Skeletal muscle cell (primary cell): ENCODE measurements around the gene KCNMA1.

ENCODE experiments used
- DNase-seq: peaks from one replicate; pipeline ENCODE4 v3.0.0-alpha.2; 2010; ENCODE audit warnings: low read depth
- H3K4me3 ChIP-seq: 2 replicates; pipeline ENCODE4 v1.5.1; 2011; ENCODE audit warnings: low read depth, mild to moderate bottlenecking, control low read depth, low read length, moderate library complexity

The KCNMA1 gene

DNA sequence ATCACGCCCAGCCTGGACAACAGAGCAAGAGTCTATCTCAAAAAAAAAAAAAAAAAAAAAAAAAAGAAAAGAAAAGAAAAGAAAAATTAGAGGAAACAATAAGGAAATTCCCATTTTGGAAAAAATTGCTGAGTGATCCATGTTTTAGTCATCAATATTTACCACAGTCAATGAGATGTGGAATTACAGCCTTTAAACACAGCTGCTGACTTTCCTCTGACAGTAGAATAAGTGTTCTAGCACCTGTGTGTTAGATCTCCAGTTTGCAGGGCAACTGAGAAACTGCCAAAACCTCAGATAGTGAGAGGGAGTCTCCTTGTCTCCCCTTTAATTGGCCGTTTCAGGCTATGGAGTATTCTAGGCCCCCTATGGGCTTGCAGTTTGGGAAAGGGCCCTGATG, 520.1 kb downstream of the KCNMA1 start:
- DNase-seq = no peak
- H3K4me3 ChIP-seq = no peak overlapping the region

DNA sequence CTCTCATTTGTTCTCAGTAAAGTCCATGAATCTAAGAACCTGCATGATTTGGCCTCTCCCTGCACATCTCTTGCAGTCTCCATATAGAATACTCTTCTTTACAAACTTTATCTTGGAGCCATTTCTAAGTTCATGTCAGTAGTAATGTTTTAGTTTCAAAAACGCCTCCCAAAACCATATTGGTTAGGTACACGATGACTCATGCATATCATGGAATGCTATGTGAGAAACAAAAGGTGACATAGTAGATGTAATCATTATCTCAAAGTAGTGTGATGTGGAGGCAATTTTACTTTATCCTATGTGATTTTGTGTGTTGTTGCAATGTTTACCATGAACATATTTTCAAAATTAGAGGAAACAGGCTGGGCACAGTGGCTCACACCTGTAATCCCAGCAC, 520.7 kb downstream of the KCNMA1 start:
- no peak overlapping the region for H3K4me3 ChIP-seq
- DNase-seq = no peak

DNA sequence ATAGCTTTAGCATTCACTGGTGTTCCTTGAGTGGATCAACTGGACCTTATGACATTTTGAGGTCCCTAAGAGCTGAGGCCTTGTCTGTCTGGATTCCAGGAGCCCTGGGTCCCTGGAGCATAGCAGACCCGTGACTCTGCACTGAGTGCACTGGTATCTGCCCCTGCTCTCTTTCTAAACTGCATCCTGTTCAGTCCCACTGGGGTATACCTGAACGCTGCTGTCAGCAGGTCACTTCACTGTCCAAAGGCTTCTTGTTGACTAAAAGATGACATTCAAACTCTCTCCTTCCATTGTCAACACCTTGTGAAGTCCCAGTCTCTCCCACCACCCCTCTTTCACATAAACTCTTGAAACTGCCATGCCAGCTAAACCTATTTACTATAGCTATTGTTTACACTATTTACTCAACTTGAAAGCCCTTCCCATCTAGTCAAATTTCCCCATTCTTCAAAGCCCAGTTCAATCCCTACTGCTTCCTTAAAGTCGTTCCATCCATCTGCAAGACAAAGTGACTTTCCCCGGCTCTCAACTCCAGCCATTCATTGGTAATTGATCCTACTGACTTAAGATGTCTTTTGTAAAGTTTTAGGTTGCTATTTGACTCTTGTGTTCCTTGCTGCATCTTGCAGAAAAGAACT, 523.3 kb downstream of the KCNMA1 start:
- no peak for DNase-seq
- H3K4me3 ChIP-seq = no peak overlapping the region

DNA sequence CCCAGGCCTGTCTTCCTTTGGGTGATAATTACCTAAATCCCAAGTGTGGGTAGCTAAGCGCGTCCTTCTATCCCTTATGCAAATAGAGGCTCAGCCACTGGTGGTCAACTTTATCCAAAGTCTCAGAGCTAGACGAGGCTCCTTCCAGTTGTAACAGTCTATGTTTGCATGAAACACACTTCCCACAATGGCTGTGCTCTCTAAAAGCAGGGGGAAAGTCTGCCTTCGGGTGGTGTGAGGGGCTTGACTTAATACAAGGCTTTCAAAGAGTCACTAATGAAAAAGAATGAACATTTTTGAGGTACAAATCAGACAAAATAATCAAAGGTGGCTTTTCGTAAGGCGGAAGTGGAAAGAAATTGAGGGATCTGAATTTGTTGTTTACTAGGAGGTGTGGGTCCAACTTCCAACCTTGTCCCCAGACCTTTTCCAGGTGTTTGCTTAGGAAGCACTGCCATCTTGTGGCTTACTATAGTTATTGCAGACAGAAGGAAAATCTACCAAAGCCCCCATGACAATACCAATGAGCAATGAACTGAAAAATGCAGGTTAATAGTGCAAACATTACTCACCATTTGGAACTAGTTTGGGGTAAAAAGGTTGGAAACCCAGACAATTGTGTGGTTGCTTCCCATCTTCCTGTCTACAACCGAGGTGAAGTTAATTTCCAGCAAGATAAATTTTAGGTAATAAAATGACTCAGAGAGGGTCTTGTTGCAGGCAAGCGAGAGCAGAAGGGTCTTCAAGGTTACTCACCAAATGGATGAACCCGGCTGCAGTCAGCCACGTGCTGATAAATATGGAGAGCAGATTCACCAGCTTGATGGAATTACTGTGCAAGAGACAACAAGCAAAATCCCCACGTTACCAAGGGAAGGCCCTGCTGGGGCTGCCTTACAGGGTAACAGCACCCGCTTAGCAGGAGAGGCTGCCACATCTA, 525.7 kb downstream of the KCNMA1 start:
- peak; percentile 68 for DNase-seq
- H3K4me3 ChIP-seq = no peak overlapping the region

DNA sequence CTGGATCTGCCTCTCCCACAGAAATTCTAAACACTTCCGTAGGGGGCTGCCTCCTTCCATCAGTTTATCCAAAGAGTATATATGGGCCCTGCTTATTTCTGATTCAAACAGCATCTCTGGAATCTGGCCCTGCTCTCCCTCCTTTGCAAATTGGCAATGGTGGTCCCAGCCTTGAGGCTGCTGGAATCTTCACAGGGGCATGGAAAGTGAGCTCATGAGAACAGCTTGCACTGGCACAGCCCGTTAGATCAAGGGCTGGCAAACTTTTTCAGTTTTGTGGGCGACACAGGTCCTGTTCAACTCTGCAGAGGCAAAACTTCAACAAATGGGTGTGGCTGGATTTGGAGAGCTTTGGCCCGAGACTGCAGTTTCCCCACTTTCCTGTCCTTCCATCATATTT, 526.9 kb downstream of the KCNMA1 start:
- H3K4me3 ChIP-seq = no peak overlapping the region
- DNase-seq = no peak

DNA sequence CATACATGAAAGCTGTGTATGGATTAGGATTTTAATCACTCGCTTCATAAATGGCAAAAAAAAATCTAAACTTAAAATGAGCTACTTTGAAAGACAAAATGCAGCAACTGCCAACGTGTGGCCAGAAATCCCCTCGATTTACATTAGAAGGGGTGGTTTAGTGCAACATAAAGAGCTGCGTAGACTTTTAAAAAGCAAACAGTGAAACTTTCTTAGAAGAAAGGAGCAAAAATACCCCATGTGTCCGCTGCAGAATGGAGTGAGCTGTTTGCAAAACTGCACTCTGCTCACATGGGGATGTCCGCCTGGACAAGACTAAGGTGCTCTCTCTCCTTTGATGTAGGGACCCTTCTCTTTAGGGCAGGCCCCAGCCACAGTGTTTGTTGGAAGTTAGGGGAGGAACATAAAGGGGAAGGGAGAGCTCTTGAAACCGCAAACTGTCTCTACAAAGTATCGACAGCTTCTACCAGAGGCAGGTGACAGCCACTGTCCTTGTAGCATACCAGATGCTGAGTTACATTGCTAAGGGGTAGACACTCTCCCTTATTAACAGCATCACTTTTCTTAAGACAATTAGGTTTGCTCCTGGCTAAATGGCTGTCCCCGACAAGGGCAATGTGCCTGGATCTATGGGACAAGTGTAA, 528.1 kb downstream of the KCNMA1 start:
- H3K4me3 ChIP-seq = no peak overlapping the region
- no peak for DNase-seq

DNA sequence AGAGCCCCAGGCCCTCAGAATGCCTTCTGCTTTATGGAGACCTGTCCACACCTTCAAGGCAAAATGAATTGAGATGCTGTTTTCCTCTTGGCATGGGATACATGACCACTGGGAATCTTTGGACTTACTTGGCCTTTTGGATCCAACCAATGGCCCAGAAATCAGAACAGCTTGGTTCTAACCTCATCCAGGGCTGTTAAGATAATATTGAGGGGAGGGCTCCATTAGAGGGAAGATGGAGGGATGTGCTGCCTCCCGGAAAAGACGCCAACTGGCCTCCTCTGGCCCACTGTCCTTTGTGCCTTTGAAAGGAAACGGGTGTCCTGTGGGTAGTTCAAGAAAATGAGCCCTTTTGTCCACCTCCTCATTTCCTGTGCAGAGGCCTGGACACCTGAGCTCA, 530.9 kb downstream of the KCNMA1 start:
- no peak for DNase-seq

DNA sequence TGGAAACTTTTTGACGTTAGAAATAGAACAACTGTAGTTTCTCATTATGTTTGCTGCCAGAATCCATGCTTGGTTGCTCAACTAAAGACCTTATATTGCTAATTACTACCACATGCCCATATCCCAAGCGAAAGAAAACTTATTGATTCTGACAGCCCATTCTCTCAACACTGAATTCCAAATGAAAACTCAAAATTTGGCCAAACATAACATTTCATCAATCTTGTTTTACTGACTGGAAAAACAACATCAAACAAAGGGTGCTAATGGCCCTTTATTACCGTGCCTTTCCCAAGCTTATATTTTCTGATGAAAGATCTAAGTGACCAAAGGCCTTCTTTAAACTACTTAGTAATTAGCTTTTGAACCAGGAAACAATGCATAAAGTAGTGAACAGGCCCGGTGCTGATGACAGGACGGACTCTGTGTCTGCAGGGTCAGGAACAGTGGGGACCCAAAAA, 531.8 kb downstream of the KCNMA1 start:
- H3K4me3 ChIP-seq = no peak overlapping the region
- peak; percentile 66 for DNase-seq

More for the DNA sequence above, 530.9 kb downstream of the KCNMA1 start:
- H3K4me3 ChIP-seq = no peak overlapping the region

DNA sequence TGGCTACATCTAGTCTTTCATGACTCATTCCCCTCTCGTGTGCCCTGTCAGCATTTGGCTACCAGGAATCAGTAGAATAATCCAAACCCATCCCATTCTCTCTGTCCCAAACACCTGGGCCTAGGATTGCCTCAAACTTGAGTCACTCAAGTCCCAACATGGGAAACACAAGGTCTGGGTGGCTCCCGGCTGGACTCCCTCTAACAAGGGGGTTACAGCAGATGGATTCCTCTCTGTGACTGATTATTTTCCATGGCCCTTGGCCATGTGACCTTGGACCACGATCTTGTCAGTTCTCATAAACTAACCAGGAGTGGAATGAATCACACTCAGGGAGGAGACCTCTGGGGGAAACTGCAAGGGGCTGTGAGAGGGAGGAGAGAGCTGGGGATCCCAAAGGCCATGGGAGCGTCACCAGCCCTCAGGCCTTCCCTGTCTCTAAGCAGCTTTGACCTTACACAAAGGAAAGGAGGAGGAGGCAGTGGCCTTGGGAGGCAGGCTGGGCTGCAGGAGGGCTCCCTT, 533.1 kb downstream of the KCNMA1 start:
- DNase-seq = peak; percentile 98
- no peak overlapping the region for H3K4me3 ChIP-seq

DNA sequence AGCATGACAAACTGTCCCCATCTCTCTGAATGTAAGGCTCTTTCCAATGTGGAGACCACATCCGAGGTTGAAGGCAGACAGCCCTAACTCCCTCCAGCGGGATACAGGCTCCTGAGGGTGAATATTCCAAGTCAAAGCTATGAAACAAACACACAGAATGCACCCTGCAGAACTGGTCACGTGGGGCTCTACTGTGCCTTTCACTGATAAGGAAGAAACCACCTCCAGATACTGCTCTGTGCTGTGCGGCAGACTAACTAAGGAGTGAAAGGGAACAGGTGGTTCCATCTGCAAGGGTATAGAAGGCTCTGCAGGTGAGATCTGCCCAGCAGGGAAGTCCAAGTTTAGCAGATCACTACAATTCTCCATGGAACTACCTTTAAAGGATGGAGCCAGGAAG, 534.4 kb downstream of the KCNMA1 start:
- no peak for DNase-seq
- no peak overlapping the region for H3K4me3 ChIP-seq

DNA sequence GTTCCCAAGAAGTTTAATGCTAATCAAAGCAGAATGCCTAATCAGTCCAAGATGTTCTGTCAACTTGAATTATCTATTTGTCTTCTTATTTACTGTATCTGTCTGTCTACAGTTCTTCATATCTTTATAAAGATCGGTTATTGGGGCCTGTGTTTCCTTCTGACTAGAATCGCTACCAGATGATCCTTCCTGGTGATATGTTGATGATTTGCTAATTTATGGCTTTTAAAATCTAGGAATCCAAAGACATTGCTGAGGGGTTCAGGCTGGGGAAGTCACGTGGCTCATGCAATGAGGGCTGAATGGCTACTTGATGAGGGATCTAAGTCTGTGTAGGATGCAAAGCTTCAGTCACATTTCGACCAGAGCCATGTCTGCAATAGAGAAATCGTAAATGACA, 536.3 kb downstream of the KCNMA1 start:
- no peak overlapping the region for H3K4me3 ChIP-seq
- DNase-seq = no peak

DNA sequence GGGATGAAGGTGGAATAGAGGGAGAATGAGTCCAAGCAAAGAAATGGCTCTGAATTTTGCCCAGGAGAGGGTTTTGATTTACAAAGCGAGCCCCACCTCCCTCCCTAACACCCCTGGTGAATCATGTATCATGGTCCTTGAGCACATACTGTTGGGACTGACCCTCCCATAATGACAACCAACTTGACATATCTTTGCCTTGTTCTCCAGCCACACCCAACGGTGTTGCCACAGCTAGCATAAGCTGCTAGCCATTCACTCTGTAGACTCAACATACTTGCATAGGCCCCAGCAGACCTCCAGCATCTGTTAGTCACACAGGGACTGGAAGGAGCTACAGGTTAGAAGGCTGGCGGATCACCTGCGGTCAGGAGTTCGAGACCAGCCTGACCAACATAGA, 538.5 kb downstream of the KCNMA1 start:
- DNase-seq = no peak
- H3K4me3 ChIP-seq = no peak overlapping the region

DNA sequence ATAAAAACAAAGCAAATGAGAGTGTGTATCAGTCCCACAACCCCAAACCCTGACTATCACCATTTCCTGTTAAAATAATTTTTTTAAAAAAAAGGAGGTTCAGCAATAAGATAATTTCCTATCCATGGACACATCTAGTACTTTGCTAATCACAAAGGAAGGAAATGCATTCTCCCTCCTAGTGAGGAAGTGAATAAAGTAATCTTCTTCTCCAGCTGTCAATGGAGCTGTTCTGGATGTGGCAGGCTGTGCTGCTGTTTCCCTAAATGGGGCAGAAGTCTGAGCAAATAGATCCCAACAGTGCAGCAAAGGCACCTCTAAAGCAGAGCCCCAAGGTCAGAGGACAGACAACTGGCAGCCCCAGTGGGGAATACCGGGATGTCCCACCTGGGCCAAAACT, 540.0 kb downstream of the KCNMA1 start:
- no peak for DNase-seq
- no peak overlapping the region for H3K4me3 ChIP-seq

DNA sequence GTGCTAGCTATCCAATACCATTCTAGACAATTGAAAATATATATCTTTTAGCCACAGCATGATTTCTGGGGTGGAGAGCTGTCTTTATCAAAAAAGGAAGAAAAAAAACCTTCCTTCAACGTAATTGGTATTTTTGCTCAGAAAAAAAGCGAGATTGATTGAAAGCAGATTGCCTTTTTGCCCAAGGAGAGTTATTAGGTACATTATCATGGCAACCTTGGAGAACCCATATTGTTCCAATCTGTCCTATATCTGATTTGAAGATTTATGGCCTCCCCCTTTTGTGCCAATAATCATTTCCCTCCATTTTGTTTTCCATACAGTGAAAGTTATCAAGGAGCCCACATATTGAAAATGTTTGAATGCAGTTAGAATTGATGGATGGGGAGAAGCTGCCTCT, 544.5 kb downstream of the KCNMA1 start:
- DNase-seq = no peak
- H3K4me3 ChIP-seq = no peak overlapping the region

DNA sequence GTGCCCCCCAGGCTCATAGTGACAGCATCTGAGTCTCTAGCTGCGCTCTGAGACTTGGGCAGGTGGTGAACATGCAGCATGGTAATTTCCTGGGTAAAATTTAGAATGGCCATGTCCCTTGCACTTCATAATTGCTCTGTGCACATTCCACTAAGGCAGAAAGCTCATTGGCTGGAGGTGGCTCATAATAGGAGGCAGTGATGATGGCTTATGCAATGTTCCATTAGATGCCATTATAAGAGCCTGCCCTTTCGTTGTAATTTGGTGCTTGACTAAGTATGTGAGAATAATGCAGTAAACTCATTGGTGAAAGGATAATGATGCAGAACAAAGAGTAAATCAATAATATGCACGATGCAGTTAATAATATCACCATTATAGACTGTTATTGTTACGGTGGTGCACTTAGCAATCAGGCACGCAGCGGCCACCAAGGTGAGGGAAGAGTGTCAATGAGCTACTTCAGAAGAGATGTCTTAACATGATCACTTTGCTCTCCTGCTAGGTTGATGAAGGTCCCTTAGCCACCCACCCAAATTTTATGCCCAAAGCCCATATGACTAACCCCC, 545.9 kb downstream of the KCNMA1 start:
- no peak overlapping the region for H3K4me3 ChIP-seq
- no peak for DNase-seq

DNA sequence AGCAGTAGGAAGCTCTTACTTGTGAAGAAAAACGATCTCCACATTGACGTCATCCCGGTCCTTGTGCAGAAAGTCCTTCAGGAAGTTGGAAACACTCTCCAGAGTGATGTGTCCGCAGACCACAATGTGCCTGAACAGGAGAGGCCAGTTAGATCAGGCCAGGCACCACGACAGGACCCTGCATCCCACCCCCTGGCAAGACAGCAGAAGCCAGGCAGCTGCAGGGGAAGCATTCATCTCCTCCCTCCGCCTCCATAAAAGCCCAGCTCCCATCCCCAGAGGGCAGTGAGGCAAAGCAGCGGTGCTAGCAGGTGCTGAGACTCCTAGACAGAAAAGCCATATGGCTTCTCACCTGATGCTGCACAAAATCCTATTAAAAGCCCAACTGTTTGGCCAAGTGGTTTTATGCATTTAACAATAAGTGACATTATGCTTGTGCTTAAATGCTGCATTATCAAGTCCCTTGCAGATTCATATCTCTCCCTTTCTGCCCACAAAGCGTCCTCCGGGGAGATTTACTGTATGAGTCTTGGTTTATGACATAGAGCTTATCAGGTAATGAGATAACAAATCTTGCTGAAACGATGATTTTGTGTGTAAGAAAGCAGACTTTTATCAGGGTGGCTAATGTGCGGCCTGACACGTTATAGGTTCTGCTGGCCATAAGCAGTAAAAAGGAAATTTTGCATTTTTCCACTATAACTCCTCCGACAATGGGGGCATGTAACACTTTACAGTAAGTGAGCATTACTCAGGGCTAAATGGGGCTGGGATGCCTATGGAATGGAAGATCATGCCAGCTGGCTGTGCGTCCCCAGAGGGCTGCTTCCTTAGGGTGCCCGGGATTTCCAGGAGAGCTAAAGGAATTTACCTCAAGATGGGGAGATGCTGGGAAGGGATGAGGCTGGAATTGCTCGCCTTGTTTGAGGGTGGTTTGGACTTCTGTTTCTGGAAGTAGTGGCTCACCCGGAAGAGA, 546.9 kb downstream of the KCNMA1 start:
- DNase-seq = no peak
- no peak overlapping the region for H3K4me3 ChIP-seq

DNA sequence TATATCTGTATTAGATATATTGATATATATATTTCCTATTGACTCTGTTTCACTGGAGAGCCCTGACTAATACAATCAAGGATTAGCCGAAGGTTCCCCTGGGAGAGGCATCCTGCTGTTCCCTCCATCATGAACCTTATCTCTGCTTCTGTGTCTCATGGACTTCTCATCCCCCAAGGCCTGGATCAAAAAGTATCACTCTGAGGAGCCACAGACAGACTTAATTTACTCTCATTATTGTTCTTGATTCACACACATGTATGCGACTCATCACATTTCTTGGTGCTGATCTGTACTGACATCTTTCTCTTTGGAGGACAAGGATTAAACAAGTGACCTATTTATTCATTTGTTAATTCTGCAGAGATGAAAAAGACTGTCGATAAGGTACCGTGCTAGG, 550.2 kb downstream of the KCNMA1 start:
- DNase-seq = no peak
- no peak overlapping the region for H3K4me3 ChIP-seq

DNA sequence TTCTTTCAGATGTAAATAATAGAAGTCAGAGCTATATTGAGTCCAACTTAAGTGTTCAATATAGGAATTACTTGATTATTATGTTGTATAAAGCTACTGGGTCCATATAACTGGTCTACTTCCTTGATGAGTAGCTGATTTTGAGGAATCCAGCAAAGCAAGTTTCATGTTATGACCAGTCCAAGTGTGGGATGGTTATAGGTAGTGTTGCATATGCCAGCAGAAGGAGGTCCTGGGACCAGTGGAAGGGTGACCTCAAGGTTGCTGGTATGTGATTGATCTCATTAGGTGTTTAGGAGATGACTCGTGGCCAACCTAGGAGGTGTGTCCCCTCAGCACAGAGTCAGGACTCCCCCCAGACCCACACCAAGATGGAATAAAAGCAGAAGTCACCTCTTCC, 551.5 kb downstream of the KCNMA1 start:
- H3K4me3 ChIP-seq = no peak overlapping the region
- DNase-seq = no peak

DNA sequence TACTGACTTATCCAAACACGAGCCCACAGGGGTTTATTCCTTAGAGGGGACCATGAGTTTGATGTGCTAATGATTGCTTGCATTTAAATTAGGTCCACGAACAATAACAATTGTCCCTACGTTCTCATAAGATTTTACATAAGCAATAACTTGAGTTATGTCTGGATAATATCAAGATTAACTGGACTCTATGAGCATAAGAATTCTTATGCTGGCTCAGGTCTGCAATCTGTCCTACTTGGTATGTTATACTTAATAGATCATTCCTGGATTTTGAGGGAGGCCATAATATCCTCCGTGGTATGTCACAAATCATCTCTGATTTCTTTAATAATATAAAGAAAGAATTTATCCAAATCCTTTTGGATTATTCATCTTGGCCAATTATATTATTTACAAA, 552.3 kb downstream of the KCNMA1 start:
- no peak for DNase-seq
- H3K4me3 ChIP-seq = no peak overlapping the region
